Glutamatergic neuron (in vitro differentiated cells): ENCODE data around the gene ADM. TPM values are rescaled to one million over a fixed set of nuclear protein-coding genes. Genes with fewer than 3 reads are reported as not detected.

Experiments
- DNase-seq: peaks from one replicate; pipeline ENCODE4 v3.0.0; 2022
- H3K27ac Mint-ChIP-seq: one replicate; pipeline ENCODE4 v1.8.0; 2020; ENCODE audit warnings: mild to moderate bottlenecking, mixed read lengths, inconsistent platforms; ENCODE audit not compliant: unreplicated experiment
- H3K27me3 Mint-ChIP-seq: one replicate; pipeline ENCODE4 v1.8.0; 2020; ENCODE audit warnings: mild to moderate bottlenecking, moderate library complexity, mixed read lengths, inconsistent platforms; ENCODE audit not compliant: unreplicated experiment
- H3K36me3 Mint-ChIP-seq: one replicate; pipeline ENCODE4 v1.8.0; 2020; ENCODE audit warnings: mild to moderate bottlenecking, mixed read lengths, inconsistent platforms; ENCODE audit not compliant: unreplicated experiment
- H3K4me1 Mint-ChIP-seq: one replicate; pipeline ENCODE4 v1.8.0; 2020; ENCODE audit warnings: mild to moderate bottlenecking, low read depth, mixed read lengths, inconsistent platforms; ENCODE audit not compliant: unreplicated experiment
- H3K4me3 Mint-ChIP-seq: one replicate; pipeline ENCODE4 v1.8.0; 2020; ENCODE audit warnings: mild to moderate bottlenecking, mixed read lengths, inconsistent platforms; ENCODE audit not compliant: unreplicated experiment
- H3K9me3 Mint-ChIP-seq: one replicate; pipeline ENCODE4 v1.8.0; 2020; ENCODE audit warnings: mild to moderate bottlenecking, moderate library complexity, mixed read lengths, inconsistent platforms; ENCODE audit not compliant: unreplicated experiment
- CTCF ChIP-seq: fragments of 200-600 bp; sonication (generic); IDR thresholded peaks from one replicate; pipeline ENCODE4 v1.5.0; 2021; ENCODE audit not compliant: partially characterized antibody, unreplicated experiment
- total RNA-seq: library from RNA; stranded (reverse); fragmentation: NEBNext Ultra II Directional; extraction: Animal tissue kit (Norgen Biotek cat#: 25700); gene quantifications from one replicate; pipeline ENCODE4 v1.2.1, GENCODE V29; 2021; ENCODE audit not compliant: unreplicated experiment

The ADM gene
- total RNA-seq, 1 donor from 2014 or later, result 0.22 TPM

- H3K4me1 Mint-ChIP-seq, result peaks cover under 1% of the 10 kb centered on the region
- DNase-seq, result no peak
- TF ChIP-seq CTCF, result no peak
- H3K27me3 Mint-ChIP-seq, result peaks cover 5% of the 10 kb centered on the region
- no peaks in the 10 kb centered on the region for H3K36me3 Mint-ChIP-seq
- H3K9me3 Mint-ChIP-seq, result peaks cover 5% of the 10 kb centered on the region
- no peak overlapping the region for H3K27ac Mint-ChIP-seq
- no peak overlapping the region for H3K4me3 Mint-ChIP-seq
Observed at GRCh38 chr11:10298342-10298741, 6.5 kb upstream of the ADM start.

- no peaks in the 10 kb centered on the region for H3K36me3 Mint-ChIP-seq
- H3K4me1 Mint-ChIP-seq, result peaks cover 6% of the 10 kb centered on the region
- H3K27me3 Mint-ChIP-seq, result peaks cover 17% of the 10 kb centered on the region
- H3K4me3 Mint-ChIP-seq, result no peak overlapping the region
- DNase-seq, result no peak
- TF ChIP-seq CTCF, result no peak
- H3K27ac Mint-ChIP-seq, result no peak overlapping the region
- H3K9me3 Mint-ChIP-seq, result peaks cover 2% of the 10 kb centered on the region
Observed at GRCh38 chr11:10301656-10302358, 3.1 kb upstream of the ADM start.

- Mint-ChIP-seq H3K9me3 (peaks cover 2% of the 10 kb centered on the region), H3K4me1 (peaks cover 7% of the 10 kb centered on the region), H3K27me3 (peaks cover 20% of the 10 kb centered on the region), H3K36me3 (no peaks in the 10 kb centered on the region), H3K27ac (no peak overlapping the region), H3K4me3 (peak overlapping the region; percentile 98)
- DNase-seq, result no peak
- no peak for TF ChIP-seq CTCF
Observed at GRCh38 chr11:10302359-10302743, 2.5 kb upstream of the ADM start.

- H3K4me1 Mint-ChIP-seq, result peaks cover 7% of the 10 kb centered on the region
- H3K9me3 Mint-ChIP-seq, result peaks cover 2% of the 10 kb centered on the region
- H3K36me3 Mint-ChIP-seq, result no peaks in the 10 kb centered on the region
- H3K27me3 Mint-ChIP-seq, result peaks cover 20% of the 10 kb centered on the region
- peak; percentile 57 for DNase-seq
- peak overlapping the region; percentile 98 for H3K4me3 Mint-ChIP-seq
- no peak for TF ChIP-seq CTCF
- H3K27ac Mint-ChIP-seq, result no peak overlapping the region
Observed at GRCh38 chr11:10302744-10303557, 1.9 kb upstream of the ADM start.
